ENCODE results near the gene TBC1D23.
"Not testable (repeated sequence)": the region's sequence is repeated elsewhere in the genome, so short reads cannot be mapped to it uniquely, and the experiment has no call there.

The TBC1D23 gene

DNA sequence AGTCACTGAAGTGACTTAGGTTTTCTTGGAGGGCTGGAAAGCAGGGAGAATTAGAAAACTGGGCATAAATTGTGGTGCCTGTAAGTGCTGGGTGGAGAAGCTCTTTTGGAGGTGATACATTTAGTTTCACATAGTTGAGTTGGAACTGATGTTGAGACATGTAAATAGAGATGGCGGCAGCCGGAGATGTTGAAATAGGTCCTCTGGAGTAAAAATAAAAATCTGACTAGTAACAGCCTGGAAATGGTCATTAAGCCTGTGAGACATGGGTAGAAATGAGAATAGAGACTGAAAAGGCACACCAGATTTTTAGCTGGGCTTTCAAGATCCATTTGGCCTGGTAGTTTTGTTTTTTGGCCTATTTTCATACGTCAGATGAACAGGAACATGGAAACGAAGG lies 70.9 kb downstream of the TBC1D23 start:
- H3K4me3 ChIP-seq (ENCODE audit: low read depth in 1 of 2, low read length in 2 of 2): no peak overlapping the region
- no peaks in the 10 kb centered on the region for H3K9me3 ChIP-seq (ENCODE audit: control insufficient read depth in 1 of 2, low read length in 2 of 2)
- H3K27ac ChIP-seq (ENCODE audit: low read length): no peak overlapping the region
- H3K4me1 ChIP-seq (ENCODE audit: control insufficient read depth in 1 of 2, insufficient read depth in 2 of 2, low read length in 2 of 2): peaks cover 7 to 8% of the 10 kb centered on the region in 2 donors
- H3K36me3 ChIP-seq (ENCODE audit: control insufficient read depth in 1 of 2, insufficient read depth in 2 of 2, low read length in 2 of 2): no peaks in the 10 kb centered on the region
- no peaks in the 10 kb centered on the region for H3K27me3 ChIP-seq (ENCODE audit: low read depth, low read length)

DNA sequence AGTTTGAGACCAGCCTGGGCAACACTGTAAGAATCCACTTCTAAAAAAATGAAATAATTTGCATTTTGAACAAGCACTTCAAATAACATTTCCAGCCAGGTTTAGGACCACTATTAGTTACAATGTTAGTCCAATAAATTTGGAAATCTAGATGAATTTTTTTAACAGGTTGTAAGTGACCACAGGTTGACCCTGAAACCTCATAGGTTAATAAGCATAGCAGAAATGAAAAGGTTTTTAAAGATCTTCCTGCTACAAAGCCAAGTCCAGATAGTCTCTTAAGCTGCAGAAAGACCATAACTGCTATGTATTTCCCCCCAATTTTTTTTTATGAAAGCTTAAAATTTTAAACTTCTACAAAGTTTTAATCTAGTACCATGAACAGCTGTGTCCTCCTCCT lies 72.3 kb downstream of the TBC1D23 start:
- Histone ChIP-seq H3K4me3 (ENCODE audit: low read depth in 1 of 2, low read length in 2 of 2) (no peak overlapping the region), H3K27ac (ENCODE audit: low read length) (no peak overlapping the region), H3K9me3 (ENCODE audit: control insufficient read depth in 1 of 2, low read length in 2 of 2) (no peaks in the 10 kb centered on the region), H3K36me3 (ENCODE audit: control insufficient read depth in 1 of 2, insufficient read depth in 2 of 2, low read length in 2 of 2) (no peaks in the 10 kb centered on the region), H3K27me3 (ENCODE audit: low read depth, low read length) (no peaks in the 10 kb centered on the region), H3K4me1 (ENCODE audit: control insufficient read depth in 1 of 2, insufficient read depth in 2 of 2, low read length in 2 of 2) (peaks cover 7 to 8% of the 10 kb centered on the region in 2 donors)

DNA sequence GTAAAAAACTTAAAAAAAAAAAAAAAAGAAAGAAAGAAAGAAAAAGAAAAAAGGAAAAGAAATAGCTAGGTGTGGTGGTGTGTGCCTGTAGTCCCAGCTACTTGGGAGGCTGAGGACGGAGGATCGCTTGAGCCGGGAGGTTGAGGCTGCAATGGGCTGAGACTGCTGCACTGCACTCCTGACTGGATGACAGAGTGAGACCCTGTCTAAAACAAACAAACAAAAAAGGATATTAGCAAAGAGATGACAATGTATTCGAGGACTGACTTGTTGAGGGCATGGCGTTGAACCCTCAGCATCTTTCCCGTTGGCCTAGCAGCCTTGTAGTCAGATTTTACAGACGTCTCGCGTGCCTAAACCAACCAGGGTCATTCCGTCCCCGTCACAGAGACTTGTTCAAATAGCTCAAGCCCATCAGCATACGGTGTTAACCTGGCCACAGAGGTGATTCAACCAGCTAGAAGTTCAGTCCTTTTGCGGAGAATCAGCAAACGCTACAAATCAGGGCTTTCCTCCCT lies 73.2 kb downstream of the TBC1D23 start:
- Histone ChIP-seq H3K27ac (ENCODE audit: low read length) (peak overlapping the region; percentile 81), H3K9me3 (ENCODE audit: control insufficient read depth in 1 of 2, low read length in 2 of 2) (no peaks in the 10 kb centered on the region), H3K36me3 (ENCODE audit: control insufficient read depth in 1 of 2, insufficient read depth in 2 of 2, low read length in 2 of 2) (peaks cover 0 to 3% of the 10 kb centered on the region in 2 donors), H3K4me3 (ENCODE audit: low read depth in 1 of 2, low read length in 2 of 2) (peak overlapping the region; percentile 74 to 96), H3K27me3 (ENCODE audit: low read depth, low read length) (no peaks in the 10 kb centered on the region), H3K4me1 (ENCODE audit: control insufficient read depth in 1 of 2, insufficient read depth in 2 of 2, low read length in 2 of 2) (peaks cover 7 to 8% of the 10 kb centered on the region in 2 donors)

DNA sequence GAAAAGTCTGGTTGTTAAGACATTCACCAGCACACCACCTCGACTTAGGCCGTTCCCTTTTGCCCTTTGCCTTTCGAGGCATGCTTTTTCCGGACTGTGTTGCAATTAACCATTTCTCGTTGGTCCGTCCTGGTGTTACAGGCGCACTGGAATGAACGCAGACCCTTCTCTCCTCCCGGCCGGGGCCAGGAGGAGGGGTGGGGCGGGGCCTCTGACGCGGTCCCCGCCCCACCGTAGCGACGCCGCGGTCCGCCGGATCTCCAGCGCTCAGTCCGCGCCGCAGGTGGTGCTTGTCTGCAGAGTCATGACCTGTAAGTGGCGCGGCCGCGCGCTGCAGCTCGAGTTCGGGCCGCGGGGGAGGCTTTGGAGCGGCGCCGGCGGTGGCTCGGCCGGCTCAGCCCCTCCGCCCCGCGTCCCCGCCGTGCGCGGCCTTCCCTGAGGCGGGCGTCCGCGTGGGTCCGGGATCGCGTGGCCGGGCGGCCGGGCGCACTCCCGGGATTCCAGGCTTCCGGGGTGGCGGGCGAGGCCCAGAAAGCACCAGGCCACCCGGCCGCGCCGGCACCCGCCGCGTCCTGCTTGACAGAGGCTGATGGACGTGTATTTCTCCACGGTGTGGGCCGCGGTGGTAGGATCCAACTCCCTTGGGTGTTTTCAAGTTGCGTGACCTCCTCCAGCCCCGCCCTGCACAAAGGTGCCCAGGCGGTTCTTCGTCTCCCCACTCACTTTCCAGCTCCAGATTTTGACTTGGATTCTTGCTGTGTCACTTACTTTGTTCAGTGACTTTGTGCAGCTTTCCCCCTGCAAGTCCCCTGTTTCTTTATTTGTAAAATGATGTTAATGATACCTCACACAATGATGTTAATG lies 73.9 kb downstream of the TBC1D23 start, which contains the start of gene NIT2:
NIT2 (plus strand) TSS at position 270 of the 864 bp plus-strand sequence; CDS start at position 305, 35 bp downstream.
- no peaks in the 10 kb centered on the region for H3K9me3 ChIP-seq (ENCODE audit: control insufficient read depth in 1 of 2, low read length in 2 of 2)
- peaks cover 0 to 10% of the 10 kb centered on the region in 2 donors for H3K36me3 ChIP-seq (ENCODE audit: control insufficient read depth in 1 of 2, insufficient read depth in 2 of 2, low read length in 2 of 2)
- no peaks in the 10 kb centered on the region for H3K27me3 ChIP-seq (ENCODE audit: low read depth, low read length)
- peaks cover 7 to 8% of the 10 kb centered on the region in 2 donors for H3K4me1 ChIP-seq (ENCODE audit: control insufficient read depth in 1 of 2, insufficient read depth in 2 of 2, low read length in 2 of 2)
- peak within 1 kb of the TSS; percentile 74 to 96 for H3K4me3 ChIP-seq (ENCODE audit: low read depth in 1 of 2, low read length in 2 of 2)
- peak within 1 kb of the TSS; percentile 81 for H3K27ac ChIP-seq (ENCODE audit: low read length)

DNA sequence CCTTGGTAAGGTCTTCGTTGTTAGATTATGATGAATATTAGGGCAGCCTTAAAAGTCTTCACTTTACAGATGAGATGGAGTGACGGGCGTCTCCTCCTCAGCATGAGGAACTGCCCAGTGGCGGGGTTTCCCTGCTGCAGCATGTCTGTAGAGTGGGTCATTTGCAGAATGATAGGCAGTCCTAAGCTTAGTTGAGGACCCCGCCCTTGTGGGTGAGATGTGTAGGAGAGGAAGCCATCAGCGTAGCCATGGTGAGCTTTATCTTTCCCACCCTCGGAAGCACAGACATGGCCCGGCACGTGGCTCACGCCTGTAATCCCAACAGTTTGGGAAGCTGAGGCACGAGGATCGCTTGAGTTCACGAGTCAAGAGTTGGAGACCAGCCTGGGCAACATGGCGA lies 74.6 kb downstream of the TBC1D23 start:
- H3K36me3 ChIP-seq (ENCODE audit: control insufficient read depth in 1 of 2, insufficient read depth in 2 of 2, low read length in 2 of 2): peaks cover 0 to 15% of the 10 kb centered on the region in 2 donors
- no peaks in the 10 kb centered on the region for H3K27me3 ChIP-seq (ENCODE audit: low read depth, low read length)
- no peaks in the 10 kb centered on the region for H3K9me3 ChIP-seq (ENCODE audit: control insufficient read depth in 1 of 2, low read length in 2 of 2)
- H3K27ac ChIP-seq (ENCODE audit: low read length): no peak overlapping the region
- H3K4me3 ChIP-seq (ENCODE audit: low read depth in 1 of 2, low read length in 2 of 2): peak overlapping the region; percentile 74 to 96
- peaks cover 7 to 8% of the 10 kb centered on the region in 2 donors for H3K4me1 ChIP-seq (ENCODE audit: control insufficient read depth in 1 of 2, insufficient read depth in 2 of 2, low read length in 2 of 2)

DNA sequence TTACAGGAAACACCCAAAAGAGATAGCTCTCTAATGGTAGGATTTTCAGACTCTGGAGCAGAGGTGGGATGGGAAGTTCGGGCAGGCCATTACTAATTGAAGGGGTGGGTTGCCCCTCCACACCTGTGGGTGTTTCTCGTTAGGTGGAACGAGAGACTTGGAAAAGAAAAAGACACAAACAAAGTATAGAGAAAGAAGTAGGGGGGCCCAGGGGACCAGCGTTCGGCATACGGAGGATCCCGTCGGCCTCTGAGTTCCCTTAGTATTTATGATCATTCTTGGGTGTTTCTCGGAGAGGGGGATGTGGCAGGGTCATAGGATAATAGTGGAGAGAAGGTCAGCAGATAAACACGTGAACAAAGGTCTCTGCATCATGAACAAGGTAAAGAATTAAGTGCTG lies 75.4 kb downstream of the TBC1D23 start:
- not testable (repeated sequence) for H3K4me1 ChIP-seq (ENCODE audit: control insufficient read depth in 1 of 2, insufficient read depth in 2 of 2, low read length in 2 of 2); H3K4me3 ChIP-seq (ENCODE audit: low read depth in 1 of 2, low read length in 2 of 2); H3K27me3 ChIP-seq (ENCODE audit: low read depth, low read length); H3K27ac ChIP-seq (ENCODE audit: low read length); H3K9me3 ChIP-seq (ENCODE audit: control insufficient read depth in 1 of 2, low read length in 2 of 2)
- H3K36me3 ChIP-seq (ENCODE audit: control insufficient read depth in 1 of 2, insufficient read depth in 2 of 2, low read length in 2 of 2): peaks cover 5 to 23% of the 10 kb centered on the region in 2 donors

DNA sequence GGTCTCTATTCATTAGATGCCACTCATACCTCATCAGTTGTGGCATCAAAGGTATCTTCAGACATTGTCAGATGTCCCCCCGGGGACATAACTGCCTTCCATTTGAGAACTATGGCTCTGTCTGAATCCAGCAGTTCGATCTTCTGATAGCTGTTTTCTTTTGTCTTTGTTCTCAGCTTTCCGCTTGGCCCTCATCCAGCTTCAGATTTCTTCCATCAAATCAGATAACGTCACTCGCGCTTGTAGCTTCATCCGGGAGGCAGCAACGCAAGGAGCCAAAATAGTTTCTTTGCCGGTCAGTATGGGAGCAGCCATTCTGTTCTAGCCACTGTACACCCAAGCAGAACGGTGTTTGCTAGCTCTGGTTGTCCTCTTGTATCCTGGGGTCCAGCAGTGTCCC lies 78.1 kb downstream of the TBC1D23 start:
- no peaks in the 10 kb centered on the region for H3K9me3 ChIP-seq (ENCODE audit: control insufficient read depth in 1 of 2, low read length in 2 of 2)
- H3K27me3 ChIP-seq (ENCODE audit: low read depth, low read length): no peaks in the 10 kb centered on the region
- no peak overlapping the region for H3K27ac ChIP-seq (ENCODE audit: low read length)
- no peak overlapping the region for H3K4me3 ChIP-seq (ENCODE audit: low read depth in 1 of 2, low read length in 2 of 2)
- H3K36me3 ChIP-seq (ENCODE audit: control insufficient read depth in 1 of 2, insufficient read depth in 2 of 2, low read length in 2 of 2): peaks cover 9 to 37% of the 10 kb centered on the region in 2 donors
- H3K4me1 ChIP-seq (ENCODE audit: control insufficient read depth in 1 of 2, insufficient read depth in 2 of 2, low read length in 2 of 2): peaks cover 7 to 8% of the 10 kb centered on the region in 2 donors

DNA sequence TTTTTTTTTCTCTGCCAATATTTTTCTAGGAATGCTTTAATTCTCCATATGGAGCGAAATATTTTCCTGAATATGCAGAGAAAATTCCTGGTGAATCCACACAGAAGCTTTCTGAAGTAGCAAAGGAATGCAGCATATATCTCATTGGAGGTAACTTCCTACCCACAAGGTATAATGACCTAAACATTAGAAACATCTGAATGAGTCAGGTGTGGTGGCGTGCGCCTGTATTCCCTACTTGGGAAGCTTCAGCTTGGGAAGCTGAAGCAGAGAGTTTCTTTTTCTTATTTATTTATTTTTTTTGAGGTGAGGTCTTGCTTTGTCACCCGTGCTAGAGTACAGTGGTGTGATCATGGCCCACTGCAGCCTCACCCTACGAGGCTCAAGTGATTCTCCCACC lies 79.0 kb downstream of the TBC1D23 start:
- H3K4me1 ChIP-seq (ENCODE audit: control insufficient read depth in 1 of 2, insufficient read depth in 2 of 2, low read length in 2 of 2): peaks cover 7 to 8% of the 10 kb centered on the region in 2 donors
- H3K36me3 ChIP-seq (ENCODE audit: control insufficient read depth in 1 of 2, insufficient read depth in 2 of 2, low read length in 2 of 2): peaks cover 13 to 40% of the 10 kb centered on the region in 2 donors
- H3K27ac ChIP-seq (ENCODE audit: low read length): no peak overlapping the region

DNA sequence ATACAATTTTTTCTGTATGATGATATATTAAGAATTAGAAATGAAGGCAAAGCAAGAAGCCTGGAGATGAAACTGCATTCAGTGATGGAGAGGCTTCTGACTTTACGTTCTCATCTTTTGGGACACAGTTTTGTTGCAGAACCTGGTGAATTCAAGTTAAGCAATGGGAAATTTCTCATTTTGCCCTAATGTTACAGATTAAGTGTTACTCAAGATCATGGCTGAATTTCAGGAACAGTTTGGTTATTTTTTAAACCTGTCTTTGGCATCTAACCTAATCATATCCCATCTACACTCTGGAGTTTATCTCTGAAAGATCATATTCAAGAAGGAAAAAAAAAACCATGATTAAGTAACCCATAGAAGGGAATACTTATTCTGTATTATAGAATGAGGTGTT lies 79.7 kb downstream of the TBC1D23 start:
- H3K9me3 ChIP-seq (ENCODE audit: control insufficient read depth in 1 of 2, low read length in 2 of 2): no peaks in the 10 kb centered on the region
- H3K27me3 ChIP-seq (ENCODE audit: low read depth, low read length): no peaks in the 10 kb centered on the region
- H3K27ac ChIP-seq (ENCODE audit: low read length): no peak overlapping the region
- peaks cover 2 to 3% of the 10 kb centered on the region in 2 donors for H3K4me1 ChIP-seq (ENCODE audit: control insufficient read depth in 1 of 2, insufficient read depth in 2 of 2, low read length in 2 of 2)
- peaks cover 17 to 46% of the 10 kb centered on the region in 2 donors for H3K36me3 ChIP-seq (ENCODE audit: control insufficient read depth in 1 of 2, insufficient read depth in 2 of 2, low read length in 2 of 2)
- no peak overlapping the region for H3K4me3 ChIP-seq (ENCODE audit: low read depth in 1 of 2, low read length in 2 of 2)

More for the DNA sequence above, 79.0 kb downstream of the TBC1D23 start:
- Histone ChIP-seq H3K9me3 (ENCODE audit: control insufficient read depth in 1 of 2, low read length in 2 of 2) (no peaks in the 10 kb centered on the region), H3K4me3 (ENCODE audit: low read depth in 1 of 2, low read length in 2 of 2) (no peak overlapping the region), H3K27me3 (ENCODE audit: low read depth, low read length) (no peaks in the 10 kb centered on the region)

DNA sequence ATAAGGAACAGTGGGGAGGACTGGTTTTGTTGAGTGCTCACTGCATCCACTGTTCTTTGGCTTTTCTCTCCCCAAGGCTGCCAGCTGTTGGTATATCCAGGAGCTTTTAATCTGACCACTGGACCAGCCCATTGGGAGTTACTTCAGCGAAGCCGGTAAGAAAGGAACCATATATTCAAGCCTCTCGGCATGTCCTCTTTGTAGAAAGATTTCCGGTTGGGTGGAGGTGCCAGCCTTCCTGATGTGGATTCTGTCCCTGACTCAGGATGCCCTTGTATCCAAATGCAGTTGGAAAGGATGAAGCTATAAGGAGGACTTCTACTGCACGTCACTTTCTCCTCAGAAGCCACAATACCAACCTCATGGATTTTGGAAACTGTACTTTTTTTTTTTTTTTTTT lies 87.9 kb downstream of the TBC1D23 start:
- Histone ChIP-seq H3K36me3 (ENCODE audit: control insufficient read depth in 1 of 2, insufficient read depth in 2 of 2, low read length in 2 of 2) (peaks cover 46 to 72% of the 10 kb centered on the region in 2 donors), H3K9me3 (ENCODE audit: control insufficient read depth in 1 of 2, low read length in 2 of 2) (no peaks in the 10 kb centered on the region), H3K4me3 (ENCODE audit: low read depth in 1 of 2, low read length in 2 of 2) (no peak overlapping the region), H3K27me3 (ENCODE audit: low read depth, low read length) (no peaks in the 10 kb centered on the region), H3K27ac (ENCODE audit: low read length) (no peak overlapping the region), H3K4me1 (ENCODE audit: control insufficient read depth in 1 of 2, insufficient read depth in 2 of 2, low read length in 2 of 2) (no peaks in the 10 kb centered on the region)

DNA sequence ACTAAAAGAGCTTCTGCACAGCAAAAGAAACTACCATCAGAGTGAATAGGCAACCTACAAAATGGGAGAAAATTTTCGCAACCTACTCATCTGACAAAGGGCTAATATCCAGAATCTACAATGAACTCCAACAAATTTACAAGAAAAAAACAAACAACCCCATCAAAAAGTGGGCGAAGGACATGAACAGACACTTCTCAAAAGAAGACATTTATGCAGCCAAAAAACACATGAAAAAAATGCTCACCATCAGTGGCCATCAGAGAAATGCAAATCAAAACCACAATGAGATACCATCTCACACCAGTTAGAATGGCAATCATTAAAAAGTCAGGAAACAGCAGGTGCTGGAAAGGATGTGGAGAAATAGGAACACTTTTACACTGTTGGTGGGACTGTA lies 91.0 kb downstream of the TBC1D23 start:
- not testable (repeated sequence) for H3K27me3 ChIP-seq (ENCODE audit: low read depth, low read length); H3K4me3 ChIP-seq (ENCODE audit: low read depth in 1 of 2, low read length in 2 of 2); H3K27ac ChIP-seq (ENCODE audit: low read length); H3K9me3 ChIP-seq (ENCODE audit: control insufficient read depth in 1 of 2, low read length in 2 of 2); H3K4me1 ChIP-seq (ENCODE audit: control insufficient read depth in 1 of 2, insufficient read depth in 2 of 2, low read length in 2 of 2)
- peaks cover 43 to 75% of the 10 kb centered on the region in 2 donors for H3K36me3 ChIP-seq (ENCODE audit: control insufficient read depth in 1 of 2, insufficient read depth in 2 of 2, low read length in 2 of 2)

Measured in muscle layer of duodenum (tissue), 2 donors.